Esophagus squamous epithelium (tissue), 4 donors: ENCODE results near the gene PYROXD2.

Source experiments
- POLR2A ChIP-seq, 4 donors: fragments of 450-650 bp; IDR thresholded peaks; one replicate each; pipeline ENCODE4 v1.6.1; 2017; ENCODE audit warnings: antibody characterized with exemption in 4 of 4, mild to moderate bottlenecking in 4 of 4, moderate library complexity in 3 of 4
- TF ChIP-seq, protein P1 (sequence below), 6 experiments: fragments of 450-650 bp in 4 of 6; fragments of 200-600 bp in 2 of 6; sonication (generic) in 2 of 6; IDR thresholded peaks; one replicate each; pipeline ENCODE4 v1.5.1; 2016 to 2019; ENCODE audit warnings: antibody characterized with exemption in 6 of 6, mild to moderate bottlenecking in 4 of 6, moderate library complexity in 4 of 6

DNA sequence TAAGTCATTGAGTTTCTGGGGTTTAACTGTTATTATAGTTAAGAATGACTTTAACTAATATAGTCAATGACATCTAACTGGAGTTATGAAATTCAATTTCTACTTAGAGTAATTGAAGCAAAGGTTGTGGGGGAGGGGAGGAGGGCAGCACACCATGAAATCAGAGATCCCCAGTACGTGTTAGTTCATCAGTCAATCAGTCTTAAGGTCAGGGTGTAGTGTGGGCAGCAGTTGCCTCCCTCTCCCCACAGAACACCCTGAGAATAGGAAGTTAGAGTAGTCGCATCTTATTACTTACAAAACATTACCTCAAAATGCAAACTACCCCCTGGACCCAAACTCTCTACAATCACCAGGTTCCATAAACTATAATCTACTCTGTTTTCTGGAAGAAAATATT lies 38.7 kb upstream of the PYROXD2 start:
- no peak for TF ChIP-seq POLR2A (IDR thresholded peaks at IDR 0.05)
- TF ChIP-seq, protein P1, sequence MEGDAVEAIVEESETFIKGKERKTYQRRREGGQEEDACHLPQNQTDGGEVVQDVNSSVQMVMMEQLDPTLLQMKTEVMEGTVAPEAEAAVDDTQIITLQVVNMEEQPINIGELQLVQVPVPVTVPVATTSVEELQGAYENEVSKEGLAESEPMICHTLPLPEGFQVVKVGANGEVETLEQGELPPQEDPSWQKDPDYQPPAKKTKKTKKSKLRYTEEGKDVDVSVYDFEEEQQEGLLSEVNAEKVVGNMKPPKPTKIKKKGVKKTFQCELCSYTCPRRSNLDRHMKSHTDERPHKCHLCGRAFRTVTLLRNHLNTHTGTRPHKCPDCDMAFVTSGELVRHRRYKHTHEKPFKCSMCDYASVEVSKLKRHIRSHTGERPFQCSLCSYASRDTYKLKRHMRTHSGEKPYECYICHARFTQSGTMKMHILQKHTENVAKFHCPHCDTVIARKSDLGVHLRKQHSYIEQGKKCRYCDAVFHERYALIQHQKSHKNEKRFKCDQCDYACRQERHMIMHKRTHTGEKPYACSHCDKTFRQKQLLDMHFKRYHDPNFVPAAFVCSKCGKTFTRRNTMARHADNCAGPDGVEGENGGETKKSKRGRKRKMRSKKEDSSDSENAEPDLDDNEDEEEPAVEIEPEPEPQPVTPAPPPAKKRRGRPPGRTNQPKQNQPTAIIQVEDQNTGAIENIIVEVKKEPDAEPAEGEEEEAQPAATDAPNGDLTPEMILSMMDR (IDR thresholded peaks at IDR 0.05) = no peak
